SIG-M5 (cell line): ENCODE data around the gene ZNF814.
"Not testable (repeated sequence)": the region's sequence is repeated elsewhere in the genome, so short reads cannot be mapped to it uniquely, and the experiment has no call there.

Source experiments
- DNase-seq: peaks from one replicate; lab custom pipeline; 2025; lab: John Stamatoyannopoulos, UW

ZNF814 gene

GRCh38 chr19:57862351-57862750, 26.5 kb downstream of the ZNF814 start:
- DNase-seq, result not testable (repeated sequence)

- DNase-seq, result not testable (repeated sequence)
Observed at GRCh38 chr19:57854117-57854516, 34.7 kb downstream of the ZNF814 start.

- not testable (repeated sequence) for DNase-seq
Observed at GRCh38 chr19:57851812-57852603, 36.8 kb downstream of the ZNF814 start.

GRCh38 chr19:57850553-57851017, 38.3 kb downstream of the ZNF814 start:
- no peak for DNase-seq

GRCh38 chr19:57849666-57850473, 39.0 kb downstream of the ZNF814 start, which contains the start of gene ZNF587:
ZNF587 (plus strand) TSS chr19:57849859; CDS start chr19:57850039, 180 bp downstream.
- peak; percentile 39 for DNase-seq

GRCh38 chr19:57849162-57849665, 39.6 kb downstream of the ZNF814 start:
- not testable (repeated sequence) for DNase-seq

GRCh38 chr19:57847164-57847563, 41.7 kb downstream of the ZNF814 start:
- DNase-seq, result not testable (repeated sequence)

GRCh38 chr19:57841122-57841763, 47.6 kb downstream of the ZNF814 start:
- no peak for DNase-seq

GRCh38 chr19:57838622-57839191, 50.1 kb downstream of the ZNF814 start:
- not testable (repeated sequence) for DNase-seq

- not testable (repeated sequence) for DNase-seq
Observed at GRCh38 chr19:57836991-57837390, 51.8 kb downstream of the ZNF814 start.

- no peak for DNase-seq
Observed at GRCh38 chr19:57830071-57830602, 58.7 kb downstream of the ZNF814 start, which contains the start of gene ZNF587B. ZNF587B (plus strand) TSS chr19:57830299; CDS start chr19:57830529, 230 bp downstream.

GRCh38 chr19:57829316-57829715, 59.5 kb downstream of the ZNF814 start:
- DNase-seq, result no peak

- no peak for DNase-seq
Observed at GRCh38 chr19:57825511-57825910, 63.3 kb downstream of the ZNF814 start.

GRCh38 chr19:57823608-57824007, 65.2 kb downstream of the ZNF814 start:
- not testable (repeated sequence) for DNase-seq

- DNase-seq, result not testable (repeated sequence)
Observed at GRCh38 chr19:57823155-57823554, 65.7 kb downstream of the ZNF814 start.

- not testable (repeated sequence) for DNase-seq
Observed at GRCh38 chr19:57821501-57821900, 67.3 kb downstream of the ZNF814 start.

GRCh38 chr19:57821095-57821494, 67.7 kb downstream of the ZNF814 start:
- DNase-seq, result not testable (repeated sequence)

- no peak for DNase-seq
Observed at GRCh38 chr19:57820599-57820998, 68.2 kb downstream of the ZNF814 start.

- peak; percentile 37 for DNase-seq
Observed at GRCh38 chr19:57819475-57820148, 69.2 kb downstream of the ZNF814 start.

- DNase-seq, result no peak
Observed at GRCh38 chr19:57818378-57818777, 70.5 kb downstream of the ZNF814 start.

GRCh38 chr19:57817976-57818375, 70.9 kb downstream of the ZNF814 start:
- no peak for DNase-seq
